GM12872 (cell line): Measurements from ENCODE around the gene TMEM98.

Experiments
- CTCF ChIP-seq: IDR thresholded peaks from 3 replicates; pipeline ENCODE4 v1.5.1; 2011; ENCODE audit warnings: low read depth, mild to moderate bottlenecking, low read length, moderate library complexity; ENCODE audit not compliant: insufficient read depth

The TMEM98 gene

GRCh38 chr17:32941419-32942032 is 13.6 kb downstream of the TMEM98 start:
- TF ChIP-seq CTCF: peak; percentile 25; the same call in 1 of the 3 replicates

DNA sequence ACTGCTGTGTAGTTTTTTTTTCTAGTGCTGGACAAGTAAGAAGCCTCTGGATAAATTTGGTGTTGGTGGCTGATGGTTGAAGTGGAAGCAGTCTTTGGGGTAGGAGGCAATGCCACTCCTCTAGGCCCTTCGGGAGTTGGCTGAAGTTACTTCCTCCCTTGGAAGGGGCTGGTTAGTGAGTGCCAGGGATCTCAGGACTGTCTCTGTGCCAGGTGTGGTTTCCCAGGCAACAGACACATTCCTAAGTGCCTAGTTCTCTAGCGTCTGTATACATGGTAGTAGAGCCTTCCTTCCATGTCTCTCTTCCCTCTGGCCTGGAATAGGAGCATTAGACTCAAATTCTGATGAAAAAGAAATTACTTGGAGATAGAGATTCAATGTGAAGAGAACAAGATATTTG is 15.3 kb downstream of the TMEM98 start:
- TF ChIP-seq CTCF: no peak

GRCh38 chr17:32943647-32944191 is 15.8 kb downstream of the TMEM98 start:
- no peak for TF ChIP-seq CTCF

DNA sequence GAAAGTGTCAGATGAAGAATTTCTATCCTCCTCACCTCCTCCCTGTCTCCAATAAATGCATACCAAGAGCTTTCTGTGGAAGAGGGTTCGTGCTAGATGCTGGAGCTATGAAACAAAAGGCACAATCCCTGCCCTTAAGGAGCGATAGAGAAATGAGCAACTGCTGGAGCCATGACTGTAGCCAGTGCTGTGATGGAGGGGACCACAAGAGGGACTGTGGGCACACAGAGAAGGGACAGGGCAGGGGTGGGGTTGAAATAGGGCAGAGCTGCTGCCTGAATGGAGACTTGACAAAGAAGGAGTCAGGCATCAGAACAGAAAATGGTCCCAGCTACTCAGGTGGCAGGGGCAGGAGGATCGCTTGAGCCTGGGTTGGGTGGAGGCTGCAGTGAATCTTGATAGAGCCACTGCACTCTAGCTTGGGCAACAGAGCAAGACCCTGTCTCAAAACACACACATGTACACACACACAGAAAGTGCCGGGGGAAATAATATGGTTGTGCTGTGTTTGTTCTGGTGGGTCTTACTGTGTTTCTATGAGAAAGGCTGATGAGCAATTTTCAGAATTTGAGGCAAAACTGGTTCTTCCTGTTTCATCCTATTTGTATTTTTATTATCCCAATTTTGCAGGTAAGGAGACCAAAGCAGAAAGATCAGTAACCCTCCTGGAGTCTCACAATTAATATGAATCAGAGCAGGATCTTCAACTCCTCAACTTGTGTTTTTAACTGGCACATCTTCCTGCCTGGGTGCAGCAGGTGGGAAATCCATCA is 16.5 kb downstream of the TMEM98 start:
- TF ChIP-seq CTCF: no peak

GRCh38 chr17:32946375-32947135 is 18.6 kb downstream of the TMEM98 start:
- no peak for TF ChIP-seq CTCF

GRCh38 chr17:32947736-32948135 is 19.8 kb downstream of the TMEM98 start:
- TF ChIP-seq CTCF: no peak

DNA sequence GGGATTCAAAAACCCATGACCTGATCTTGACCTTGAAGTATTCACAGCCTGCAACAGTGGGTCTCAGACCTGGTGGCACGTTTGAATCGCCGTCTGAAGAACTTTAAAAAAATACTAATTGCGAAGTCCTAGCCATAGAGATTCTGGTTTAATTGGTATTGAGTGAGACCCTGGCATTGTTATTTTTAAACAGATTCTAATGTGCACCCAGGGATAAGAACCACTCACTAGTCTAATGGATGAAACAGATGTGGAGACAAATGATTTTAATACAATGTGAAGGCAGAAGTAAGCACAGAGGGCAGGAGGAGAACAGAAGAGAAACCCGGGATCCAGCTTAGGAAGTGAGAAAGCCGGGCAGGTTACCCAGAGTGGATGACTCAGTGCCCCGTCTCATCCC is 21.2 kb downstream of the TMEM98 start:
- TF ChIP-seq CTCF: no peak
